GM12801 (cell line): Measurements from ENCODE around the gene CIAO1.

Experiments used
- TF ChIP-seq, protein P1 (sequence below): IDR thresholded peaks from one replicate; pipeline ENCODE4 v1.5.1; 2011; ENCODE audit warnings: control low read depth; ENCODE audit not compliant: insufficient read length; ENCODE audit errors: extremely low read depth

CIAO1 gene

DNA sequence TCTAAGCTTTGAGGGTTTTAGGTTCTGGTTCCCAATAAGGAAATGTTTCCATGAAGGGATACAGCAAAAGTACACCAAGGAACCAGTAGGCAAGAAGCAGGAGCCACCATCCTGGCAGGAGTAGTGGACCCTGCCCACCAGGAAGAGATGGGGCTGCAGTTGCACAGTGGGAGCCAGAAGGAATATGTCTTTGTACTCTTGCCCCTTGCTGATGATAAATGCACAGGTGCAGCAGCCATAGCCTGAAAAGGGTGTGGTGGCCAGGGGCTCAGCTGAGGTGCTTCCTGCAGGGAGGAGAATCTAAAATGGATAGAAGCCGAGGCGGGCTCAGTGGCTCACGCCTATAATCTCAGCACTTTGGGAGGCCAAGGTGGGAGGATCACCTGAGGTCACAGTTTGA is 27.8 kb upstream of the CIAO1 start:
- TF ChIP-seq, protein P1, sequence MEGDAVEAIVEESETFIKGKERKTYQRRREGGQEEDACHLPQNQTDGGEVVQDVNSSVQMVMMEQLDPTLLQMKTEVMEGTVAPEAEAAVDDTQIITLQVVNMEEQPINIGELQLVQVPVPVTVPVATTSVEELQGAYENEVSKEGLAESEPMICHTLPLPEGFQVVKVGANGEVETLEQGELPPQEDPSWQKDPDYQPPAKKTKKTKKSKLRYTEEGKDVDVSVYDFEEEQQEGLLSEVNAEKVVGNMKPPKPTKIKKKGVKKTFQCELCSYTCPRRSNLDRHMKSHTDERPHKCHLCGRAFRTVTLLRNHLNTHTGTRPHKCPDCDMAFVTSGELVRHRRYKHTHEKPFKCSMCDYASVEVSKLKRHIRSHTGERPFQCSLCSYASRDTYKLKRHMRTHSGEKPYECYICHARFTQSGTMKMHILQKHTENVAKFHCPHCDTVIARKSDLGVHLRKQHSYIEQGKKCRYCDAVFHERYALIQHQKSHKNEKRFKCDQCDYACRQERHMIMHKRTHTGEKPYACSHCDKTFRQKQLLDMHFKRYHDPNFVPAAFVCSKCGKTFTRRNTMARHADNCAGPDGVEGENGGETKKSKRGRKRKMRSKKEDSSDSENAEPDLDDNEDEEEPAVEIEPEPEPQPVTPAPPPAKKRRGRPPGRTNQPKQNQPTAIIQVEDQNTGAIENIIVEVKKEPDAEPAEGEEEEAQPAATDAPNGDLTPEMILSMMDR = no peak

DNA sequence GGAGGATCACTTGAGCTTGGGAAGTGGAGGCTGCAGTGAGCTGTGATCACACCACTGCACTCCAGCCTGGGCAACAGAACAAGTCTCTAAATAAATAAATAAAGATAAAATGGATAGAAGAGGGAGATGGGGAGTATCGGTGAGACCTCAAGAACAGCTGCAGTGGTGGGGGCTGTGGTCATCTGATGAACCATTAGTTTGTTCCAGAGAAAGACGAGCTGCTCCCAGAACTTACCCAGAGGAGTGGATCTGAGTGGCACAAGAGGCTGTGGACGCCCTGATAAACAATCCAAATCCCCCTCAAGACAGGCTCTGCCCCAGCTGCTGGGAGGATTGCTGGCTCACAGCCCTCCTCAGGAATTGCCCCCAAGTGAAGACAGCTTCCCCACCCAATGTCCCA is 26.9 kb upstream of the CIAO1 start:
- TF ChIP-seq, protein P1 = no peak

DNA sequence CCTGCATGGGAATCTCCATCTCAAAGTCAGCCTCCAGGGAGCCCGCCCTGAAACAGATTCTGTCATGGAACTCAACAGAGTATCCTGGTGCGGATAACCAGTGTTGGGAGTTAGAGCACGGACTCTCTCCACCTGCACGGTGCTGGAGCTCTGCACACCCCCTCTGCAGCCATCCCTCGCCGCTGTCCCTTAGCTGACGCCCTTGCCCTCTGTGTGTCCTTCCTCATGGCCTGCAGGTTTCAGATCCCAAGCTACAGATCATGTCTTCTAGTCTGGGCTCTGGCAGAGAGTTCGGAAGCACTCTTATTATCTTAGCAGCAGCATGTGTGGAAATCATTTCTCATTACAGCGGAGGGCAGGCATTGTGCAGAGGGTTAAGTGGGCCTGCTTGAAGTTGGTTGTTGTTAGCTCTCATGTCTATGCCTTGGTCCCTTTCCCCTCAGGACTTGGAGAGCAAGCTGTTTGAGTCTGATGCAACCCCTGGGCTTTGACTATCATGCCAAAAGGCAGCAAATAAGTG is 26.2 kb upstream of the CIAO1 start:
- TF ChIP-seq, protein P1 = no peak

DNA sequence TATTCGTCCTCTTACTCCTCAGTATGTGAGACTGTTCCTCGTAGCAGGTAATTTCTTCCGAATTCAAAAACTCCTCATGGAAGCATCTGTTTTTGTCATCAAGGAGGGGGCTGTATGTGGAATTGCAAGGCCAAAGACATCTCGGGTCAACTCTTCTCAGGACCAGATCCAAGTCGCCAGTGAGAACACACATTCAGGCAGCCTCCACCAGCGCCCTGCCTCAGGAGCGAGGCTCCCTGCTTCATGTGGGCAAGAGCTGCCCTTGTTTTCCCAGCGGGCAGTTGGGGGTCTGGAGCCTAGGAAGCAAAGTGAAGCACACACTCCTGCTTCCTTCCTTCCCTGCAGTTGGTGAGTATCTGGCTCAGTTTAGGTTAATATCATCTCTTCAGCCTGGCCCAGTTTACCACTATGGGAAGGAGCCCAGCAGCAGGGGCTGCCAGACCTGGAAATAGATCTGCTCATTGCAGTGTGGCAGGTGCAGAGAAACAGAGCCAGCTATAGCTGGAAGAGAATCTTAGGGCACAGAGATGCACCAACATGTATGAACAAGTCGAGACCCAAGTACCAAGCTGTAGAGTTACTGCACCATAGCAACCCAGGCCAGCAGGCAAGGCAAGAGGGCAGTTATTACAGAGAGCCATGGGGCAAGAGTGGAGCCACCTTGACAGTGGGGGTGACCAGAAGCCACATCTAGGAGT is 25.5 kb upstream of the CIAO1 start:
- TF ChIP-seq, protein P1 = no peak

DNA sequence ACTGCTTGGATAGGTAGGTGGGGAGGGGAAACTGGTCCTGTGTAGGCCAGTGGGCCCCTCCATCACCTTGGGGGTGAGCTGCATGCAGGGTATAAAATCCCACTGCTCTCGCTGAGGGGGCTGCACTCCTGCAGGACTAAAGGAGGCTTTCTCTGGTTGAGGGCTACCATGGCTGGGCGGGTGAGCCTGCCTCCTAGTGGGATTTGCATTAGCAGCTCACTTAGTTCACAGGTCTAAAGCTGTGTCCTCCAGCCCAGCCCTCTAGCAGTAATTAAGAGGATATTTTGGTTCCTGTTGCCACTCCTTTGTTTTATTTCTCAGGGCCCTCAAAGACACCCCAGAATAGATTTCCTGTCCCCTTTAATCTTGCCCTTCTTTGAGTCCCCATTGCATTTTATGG is 24.8 kb upstream of the CIAO1 start:
- TF ChIP-seq, protein P1 = no peak

DNA sequence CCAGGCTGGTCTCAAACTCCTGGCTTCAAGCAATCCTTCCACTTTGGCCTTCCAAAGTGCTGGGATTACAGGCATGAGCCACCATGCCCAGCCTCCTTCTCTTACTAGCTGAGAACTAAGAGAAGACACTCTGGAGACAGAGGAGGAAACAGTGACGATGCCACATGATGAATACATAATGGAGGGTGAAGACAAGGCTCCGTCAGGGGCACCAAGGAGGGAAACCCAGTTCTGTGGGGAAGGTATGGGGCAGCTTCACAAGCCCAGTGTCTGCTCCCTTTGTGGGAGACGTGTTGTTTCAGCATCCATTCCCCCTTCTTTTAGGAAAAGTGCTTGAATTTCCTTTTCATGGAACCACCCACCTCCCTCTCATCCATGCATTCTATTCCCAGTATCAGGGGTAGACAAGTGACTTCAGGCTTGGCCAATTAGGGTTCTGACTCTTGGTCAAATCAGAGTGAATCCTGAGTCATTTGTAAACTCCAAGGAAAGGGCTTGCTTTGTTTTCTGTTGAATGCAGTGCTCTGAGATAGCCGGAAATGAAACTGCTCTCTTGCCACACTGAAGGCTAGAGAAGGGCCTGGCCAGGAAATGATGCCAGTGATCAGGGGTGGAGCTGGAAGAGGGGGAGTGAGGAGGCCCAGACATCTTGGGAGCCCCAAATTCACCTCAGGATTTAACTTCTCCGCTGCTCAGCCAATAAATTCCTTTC is 24.0 kb upstream of the CIAO1 start:
- TF ChIP-seq, protein P1 = no peak

DNA sequence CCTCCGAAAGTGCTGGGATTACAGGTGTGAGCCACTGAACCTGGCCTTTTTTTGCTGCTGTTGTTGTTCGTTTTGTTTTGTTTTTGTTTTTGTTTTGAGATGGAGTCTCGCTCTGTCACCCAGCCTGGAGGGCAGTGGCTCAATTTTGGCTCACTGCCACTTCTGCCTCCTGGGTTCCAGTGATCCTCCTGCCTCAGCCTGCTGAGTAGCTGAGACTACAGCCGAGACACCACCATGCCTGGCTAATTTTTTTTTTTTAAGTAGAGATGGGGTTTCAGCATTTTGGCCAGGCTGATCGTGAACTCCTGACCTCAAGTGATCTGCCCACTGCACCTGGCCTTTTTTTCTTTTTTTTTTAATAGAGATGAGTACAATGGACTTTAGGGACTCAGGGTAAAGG is 22.2 kb upstream of the CIAO1 start:
- TF ChIP-seq, protein P1 = no peak
